Choroid plexus epithelial cell (primary cell): ENCODE results near the gene LCOR.

Source experiments
- DNase-seq: peaks from one replicate; pipeline ENCODE4 v3.0.0-alpha.2; 2010; ENCODE audit warnings: low read depth
- H3K4me3 ChIP-seq: 2 replicates; pipeline ENCODE4 v1.5.1; 2011; ENCODE audit warnings: low read depth, mild to moderate bottlenecking, control low read depth, low read length, moderate library complexity
- TF ChIP-seq, protein P1 (sequence below): conservative IDR thresholded peaks from 2 replicates; pipeline ENCODE4 v1.5.1; 2011; ENCODE audit warnings: low read depth, mild to moderate bottlenecking, control low read depth, inconsistent platforms, low read length, moderate library complexity

Gene LCOR

DNA sequence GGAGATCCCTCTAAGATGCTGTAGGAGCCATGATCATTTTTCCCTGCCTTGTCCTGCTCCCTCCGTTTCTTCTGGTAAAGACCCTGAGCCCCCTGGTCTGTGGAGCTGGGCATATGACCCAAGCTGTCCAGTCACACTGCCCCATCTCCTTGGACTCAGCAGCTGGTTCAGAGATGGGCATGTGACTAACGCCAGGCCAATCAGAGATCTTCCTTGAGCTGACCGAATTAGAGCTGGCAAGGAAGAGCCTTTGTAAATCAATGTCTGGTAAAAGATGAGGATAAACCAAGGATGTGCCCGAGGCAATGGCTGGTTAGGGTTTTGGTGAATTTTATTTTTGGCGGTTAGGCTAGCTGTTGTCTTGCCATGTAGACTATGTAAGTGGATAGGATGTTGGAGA is 173.3 kb downstream of the LCOR start:
- no peak overlapping the region for H3K4me3 ChIP-seq
- DNase-seq: no peak
- TF ChIP-seq, protein P1, sequence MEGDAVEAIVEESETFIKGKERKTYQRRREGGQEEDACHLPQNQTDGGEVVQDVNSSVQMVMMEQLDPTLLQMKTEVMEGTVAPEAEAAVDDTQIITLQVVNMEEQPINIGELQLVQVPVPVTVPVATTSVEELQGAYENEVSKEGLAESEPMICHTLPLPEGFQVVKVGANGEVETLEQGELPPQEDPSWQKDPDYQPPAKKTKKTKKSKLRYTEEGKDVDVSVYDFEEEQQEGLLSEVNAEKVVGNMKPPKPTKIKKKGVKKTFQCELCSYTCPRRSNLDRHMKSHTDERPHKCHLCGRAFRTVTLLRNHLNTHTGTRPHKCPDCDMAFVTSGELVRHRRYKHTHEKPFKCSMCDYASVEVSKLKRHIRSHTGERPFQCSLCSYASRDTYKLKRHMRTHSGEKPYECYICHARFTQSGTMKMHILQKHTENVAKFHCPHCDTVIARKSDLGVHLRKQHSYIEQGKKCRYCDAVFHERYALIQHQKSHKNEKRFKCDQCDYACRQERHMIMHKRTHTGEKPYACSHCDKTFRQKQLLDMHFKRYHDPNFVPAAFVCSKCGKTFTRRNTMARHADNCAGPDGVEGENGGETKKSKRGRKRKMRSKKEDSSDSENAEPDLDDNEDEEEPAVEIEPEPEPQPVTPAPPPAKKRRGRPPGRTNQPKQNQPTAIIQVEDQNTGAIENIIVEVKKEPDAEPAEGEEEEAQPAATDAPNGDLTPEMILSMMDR: no peak

DNA sequence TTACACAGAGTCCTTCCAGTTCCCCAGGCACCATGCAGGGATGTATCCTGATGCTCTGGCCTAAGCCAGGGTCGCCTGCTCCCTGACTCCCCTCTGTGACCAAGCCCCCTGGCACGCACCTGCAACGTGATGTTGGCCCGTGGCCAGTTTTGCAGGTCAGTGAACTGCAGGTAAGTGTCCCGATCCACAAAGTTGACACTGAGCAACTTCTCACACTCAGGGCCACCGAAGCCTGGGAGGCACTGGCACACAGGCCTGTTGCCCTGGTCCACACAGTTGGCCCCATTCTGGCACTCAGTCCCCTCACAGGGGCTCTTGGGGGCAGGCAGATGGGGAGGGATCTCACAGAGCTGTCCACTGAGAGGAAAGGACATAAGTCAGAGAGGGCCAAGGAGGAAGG is 174.3 kb downstream of the LCOR start:
- DNase-seq: no peak
- TF ChIP-seq, protein P1: no peak
- no peak overlapping the region for H3K4me3 ChIP-seq

DNA sequence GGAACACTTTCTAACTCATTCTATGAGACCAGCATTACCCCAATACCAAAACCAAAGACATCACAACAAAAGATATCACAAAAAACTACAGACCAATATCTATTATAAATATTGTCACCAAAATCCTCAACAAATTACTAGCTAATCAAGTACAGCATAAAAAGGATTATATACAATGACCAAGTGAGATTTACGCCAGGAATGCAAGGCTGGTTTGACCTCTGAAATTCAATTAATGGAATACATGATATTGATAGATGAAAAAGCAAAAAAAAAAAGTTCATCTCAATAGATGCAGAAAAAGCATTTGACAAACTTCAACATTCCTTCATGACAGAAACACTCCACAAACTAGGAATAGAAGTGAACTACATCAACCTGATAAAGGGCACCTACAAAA is 175.3 kb downstream of the LCOR start:
- DNase-seq: no peak
- TF ChIP-seq, protein P1: no peak
- no peak overlapping the region for H3K4me3 ChIP-seq

DNA sequence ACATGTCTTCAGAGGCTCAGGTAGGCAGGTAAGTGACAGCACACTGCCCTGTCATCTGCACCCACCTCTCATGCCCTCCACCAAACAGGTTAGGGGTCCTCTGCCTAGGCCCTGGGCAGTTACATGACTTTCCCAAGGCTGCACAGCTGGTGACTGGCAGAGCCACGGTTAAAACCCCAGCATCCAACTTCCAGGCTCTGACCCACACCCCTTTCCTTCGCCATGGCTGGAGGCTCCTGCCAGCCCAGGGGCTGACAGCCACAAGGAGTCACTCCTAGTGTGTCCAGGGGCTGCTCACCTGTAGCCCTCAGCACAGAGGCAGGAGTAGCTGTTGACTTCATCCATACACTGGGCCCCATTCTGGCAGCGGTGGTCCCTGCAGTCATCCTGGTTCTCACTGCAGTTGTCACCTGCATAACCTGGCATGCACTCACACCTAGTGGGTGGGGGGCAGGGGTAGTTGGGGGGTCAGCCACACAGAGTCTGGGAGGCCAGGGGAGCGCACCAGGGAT is 178.7 kb downstream of the LCOR start:
- DNase-seq: no peak
- no peak overlapping the region for H3K4me3 ChIP-seq
- TF ChIP-seq, protein P1: no peak

DNA sequence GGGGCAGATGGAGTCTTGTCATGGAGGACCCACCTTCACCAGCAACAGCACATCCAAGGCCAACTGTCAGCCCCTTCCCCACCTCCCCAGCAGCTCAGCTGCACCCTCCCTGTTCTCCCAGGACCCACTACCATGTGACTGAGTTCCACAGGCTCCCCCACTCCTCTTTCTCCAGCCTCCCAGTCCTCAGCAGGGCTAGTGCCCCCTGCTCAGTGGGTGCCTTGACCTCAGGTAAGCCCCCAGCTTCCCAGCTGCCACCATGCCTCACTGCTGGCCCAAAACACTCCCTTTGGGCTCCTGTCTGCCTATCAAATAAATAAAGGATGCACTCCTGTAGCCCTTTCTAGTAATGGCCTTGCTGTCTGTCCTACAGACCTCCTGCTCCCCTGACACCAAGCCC is 179.3 kb downstream of the LCOR start:
- no peak overlapping the region for H3K4me3 ChIP-seq
- no peak for DNase-seq
- TF ChIP-seq, protein P1: no peak

DNA sequence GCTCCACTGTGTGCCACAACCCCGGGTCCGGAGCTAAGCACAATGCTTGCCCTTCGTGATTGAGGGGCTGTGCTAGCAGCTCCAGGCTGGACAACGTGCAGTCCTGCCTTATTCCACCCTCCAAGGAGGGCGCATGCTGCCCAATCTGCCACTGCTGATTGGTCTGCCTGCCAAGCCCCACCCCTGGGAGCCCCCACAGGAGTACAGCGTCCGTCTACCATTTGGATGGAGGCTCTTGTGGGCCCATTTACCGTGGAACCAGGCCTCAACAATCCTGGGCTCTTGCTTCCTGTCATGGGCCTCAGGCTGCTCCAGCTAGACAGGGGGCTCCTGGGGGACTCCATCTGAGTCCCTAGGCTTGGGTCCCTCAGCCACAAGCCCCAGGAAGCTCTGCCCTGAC is 180.4 kb downstream of the LCOR start:
- no peak overlapping the region for H3K4me3 ChIP-seq
- TF ChIP-seq, protein P1: no peak
- no peak for DNase-seq

DNA sequence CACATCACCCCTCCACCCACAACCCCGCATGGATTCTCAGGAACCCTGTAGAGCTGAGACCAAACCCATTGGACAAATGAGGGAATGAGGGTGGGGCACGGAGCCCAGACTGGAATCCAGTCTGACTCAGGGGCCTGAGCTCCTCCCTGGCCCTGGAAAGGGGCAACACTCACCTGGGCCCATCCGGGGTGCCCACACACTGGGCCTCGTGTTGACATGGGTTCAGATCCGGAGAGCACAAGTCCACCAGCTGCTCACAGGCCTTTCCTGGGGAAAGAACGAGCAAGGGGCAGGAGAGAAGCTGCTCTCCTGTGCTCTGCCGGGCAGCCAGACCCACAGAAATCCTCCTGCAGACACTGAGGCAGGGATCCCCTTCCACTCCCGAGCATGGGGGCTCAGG is 181.5 kb downstream of the LCOR start:
- no peak overlapping the region for H3K4me3 ChIP-seq
- no peak for DNase-seq
- TF ChIP-seq, protein P1: no peak
